ENCODE measurements around the gene BICD2. TPM values are rescaled to one million over a fixed set of nuclear protein-coding genes. Genes with fewer than 3 reads are reported as not detected.

Gene BICD2
- total and polyA plus RNA-seq, 2 of the 13 experiments (the other 11 are each of a cell fraction or from before 2014, with no cell fraction given), result 5.1 to 17.4 TPM

- TF ChIP-seq, protein P1, sequence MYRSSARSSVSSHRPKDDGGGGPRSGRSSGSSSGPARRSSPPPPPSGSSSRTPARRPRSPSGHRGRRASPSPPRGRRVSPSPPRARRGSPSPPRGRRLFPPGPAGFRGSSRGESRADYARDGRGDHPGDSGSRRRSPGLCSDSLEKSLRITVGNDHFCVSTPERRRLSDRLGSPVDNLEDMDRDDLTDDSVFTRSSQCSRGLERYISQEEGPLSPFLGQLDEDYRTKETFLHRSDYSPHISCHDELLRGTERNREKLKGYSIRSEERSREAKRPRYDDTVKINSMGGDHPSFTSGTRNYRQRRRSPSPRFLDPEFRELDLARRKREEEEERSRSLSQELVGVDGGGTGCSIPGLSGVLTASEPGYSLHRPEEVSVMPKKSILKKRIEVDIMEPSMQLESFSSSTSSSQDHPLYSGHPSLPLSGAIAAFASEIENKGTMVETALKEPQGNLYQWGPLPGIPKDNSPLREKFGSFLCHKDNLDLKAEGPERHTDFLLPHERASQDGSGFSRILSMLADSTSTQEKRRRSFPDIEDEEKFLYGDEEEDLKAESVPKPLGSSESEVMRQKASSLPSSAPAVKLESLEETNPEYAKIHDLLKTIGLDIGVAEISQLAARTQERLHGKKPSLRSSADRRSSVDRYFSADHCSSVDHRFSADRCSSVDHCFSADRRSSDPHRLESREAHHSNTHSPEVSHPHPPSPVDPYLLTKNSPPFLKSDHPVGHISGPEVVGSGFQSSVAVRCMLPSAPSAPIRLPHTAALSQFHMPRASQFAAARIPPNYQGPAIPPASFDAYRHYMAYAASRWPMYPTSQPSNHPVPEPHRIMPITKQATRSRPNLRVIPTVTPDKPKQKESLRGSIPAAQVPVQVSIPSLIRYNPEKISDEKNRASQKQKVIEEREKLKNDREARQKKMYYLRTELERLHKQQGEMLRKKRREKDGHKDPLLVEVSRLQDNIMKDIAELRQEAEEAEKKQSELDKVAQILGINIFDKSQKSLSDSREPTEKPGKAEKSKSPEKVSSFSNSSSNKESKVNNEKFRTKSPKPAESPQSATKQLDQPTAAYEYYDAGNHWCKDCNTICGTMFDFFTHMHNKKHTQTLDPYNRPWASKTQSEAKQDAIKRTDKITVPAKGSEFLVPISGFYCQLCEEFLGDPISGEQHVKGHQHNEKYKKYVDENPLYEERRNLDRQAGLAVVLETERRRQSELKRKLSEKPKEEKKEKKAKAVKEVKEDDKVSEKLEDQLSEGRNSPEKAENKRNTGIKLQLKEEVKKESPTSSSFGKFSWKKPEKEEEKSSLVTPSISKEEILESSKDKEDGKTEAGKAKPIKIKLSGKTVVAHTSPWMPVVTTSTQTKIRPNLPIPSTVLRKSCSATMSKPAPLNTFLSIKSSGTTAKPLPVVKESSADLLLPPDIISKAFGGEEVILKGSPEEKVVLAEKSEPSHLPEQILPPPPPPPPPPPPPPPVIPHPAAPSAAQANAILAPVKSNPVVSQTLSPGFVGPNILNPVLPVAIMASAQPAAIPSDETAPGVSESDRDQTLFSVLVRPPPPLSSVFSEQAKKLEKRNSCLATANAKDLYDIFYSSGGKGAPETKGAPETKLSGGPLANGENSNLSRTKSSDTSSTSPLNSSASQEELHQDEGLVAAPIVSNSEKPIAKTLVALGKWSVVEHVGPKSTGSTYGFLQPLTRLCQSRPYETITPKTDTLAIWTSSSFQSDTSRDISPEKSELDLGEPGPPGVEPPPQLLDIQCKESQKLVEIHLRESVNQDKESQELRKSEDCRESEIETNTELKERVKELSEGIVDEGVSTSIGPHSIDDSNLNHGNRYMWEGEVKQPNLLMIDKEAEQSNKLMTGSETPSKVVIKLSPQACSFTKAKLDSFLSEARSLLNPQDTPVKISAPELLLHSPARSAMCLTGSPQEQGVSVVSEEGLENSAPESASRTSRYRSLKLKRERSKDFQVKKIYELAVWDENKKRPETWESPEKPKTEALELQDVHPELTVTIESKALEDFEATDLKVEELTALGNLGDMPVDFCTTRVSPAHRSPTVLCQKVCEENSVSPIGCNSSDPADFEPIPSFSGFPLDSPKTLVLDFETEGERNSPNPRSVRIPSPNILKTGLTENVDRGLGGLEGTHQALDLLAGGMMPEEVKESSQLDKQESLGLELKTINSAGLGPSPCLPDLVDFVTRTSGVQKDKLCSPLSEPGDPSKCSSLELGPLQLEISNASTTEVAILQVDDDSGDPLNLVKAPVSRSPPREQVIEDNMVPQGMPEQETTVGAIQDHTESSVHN (CRISPR knock-in tag; IDR thresholded peaks at IDR 0.05), result no peak
- TF ChIP-seq EEA1 (CRISPR knock-in tag; IDR thresholded peaks at IDR 0.05; ENCODE audit: borderline replicate concordance), result no peak
- no peak for TF ChIP-seq CHD4 (IDR thresholded peaks at IDR 0.05; ENCODE audit: borderline replicate concordance, low read length)
- TF ChIP-seq, protein P2, sequence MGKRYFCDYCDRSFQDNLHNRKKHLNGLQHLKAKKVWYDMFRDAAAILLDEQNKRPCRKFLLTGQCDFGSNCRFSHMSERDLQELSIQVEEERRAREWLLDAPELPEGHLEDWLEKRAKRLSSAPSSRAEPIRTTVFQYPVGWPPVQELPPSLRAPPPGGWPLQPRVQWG (CRISPR knock-in tag; IDR thresholded peaks at IDR 0.05; ENCODE audit: borderline replicate concordance, low read depth), result no peak
- TF ChIP-seq CCDC6 (CRISPR knock-in tag; IDR thresholded peaks at IDR 0.05), result peak; percentile 81
- no peak for TF ChIP-seq CSRNP1 (CRISPR knock-in tag; IDR thresholded peaks at IDR 0.05)
- no peak for TF ChIP-seq ZNF24 (IDR thresholded peaks at IDR 0.05)
- TF ChIP-seq RXRA (CRISPR knock-in tag; IDR thresholded peaks at IDR 0.05), result peak; percentile 82
- TF ChIP-seq NCOA5 (CRISPR knock-in tag; IDR thresholded peaks at IDR 0.05), result no peak
- TF ChIP-seq ZNF615 (CRISPR knock-in tag; IDR thresholded peaks at IDR 0.05; ENCODE audit: borderline replicate concordance), result no peak; the same call in 1 of the 2 replicates
- no peak for TF ChIP-seq ZFAT (CRISPR knock-in tag; conservative IDR thresholded peaks at IDR 0.05)
- TF ChIP-seq, protein P3, sequence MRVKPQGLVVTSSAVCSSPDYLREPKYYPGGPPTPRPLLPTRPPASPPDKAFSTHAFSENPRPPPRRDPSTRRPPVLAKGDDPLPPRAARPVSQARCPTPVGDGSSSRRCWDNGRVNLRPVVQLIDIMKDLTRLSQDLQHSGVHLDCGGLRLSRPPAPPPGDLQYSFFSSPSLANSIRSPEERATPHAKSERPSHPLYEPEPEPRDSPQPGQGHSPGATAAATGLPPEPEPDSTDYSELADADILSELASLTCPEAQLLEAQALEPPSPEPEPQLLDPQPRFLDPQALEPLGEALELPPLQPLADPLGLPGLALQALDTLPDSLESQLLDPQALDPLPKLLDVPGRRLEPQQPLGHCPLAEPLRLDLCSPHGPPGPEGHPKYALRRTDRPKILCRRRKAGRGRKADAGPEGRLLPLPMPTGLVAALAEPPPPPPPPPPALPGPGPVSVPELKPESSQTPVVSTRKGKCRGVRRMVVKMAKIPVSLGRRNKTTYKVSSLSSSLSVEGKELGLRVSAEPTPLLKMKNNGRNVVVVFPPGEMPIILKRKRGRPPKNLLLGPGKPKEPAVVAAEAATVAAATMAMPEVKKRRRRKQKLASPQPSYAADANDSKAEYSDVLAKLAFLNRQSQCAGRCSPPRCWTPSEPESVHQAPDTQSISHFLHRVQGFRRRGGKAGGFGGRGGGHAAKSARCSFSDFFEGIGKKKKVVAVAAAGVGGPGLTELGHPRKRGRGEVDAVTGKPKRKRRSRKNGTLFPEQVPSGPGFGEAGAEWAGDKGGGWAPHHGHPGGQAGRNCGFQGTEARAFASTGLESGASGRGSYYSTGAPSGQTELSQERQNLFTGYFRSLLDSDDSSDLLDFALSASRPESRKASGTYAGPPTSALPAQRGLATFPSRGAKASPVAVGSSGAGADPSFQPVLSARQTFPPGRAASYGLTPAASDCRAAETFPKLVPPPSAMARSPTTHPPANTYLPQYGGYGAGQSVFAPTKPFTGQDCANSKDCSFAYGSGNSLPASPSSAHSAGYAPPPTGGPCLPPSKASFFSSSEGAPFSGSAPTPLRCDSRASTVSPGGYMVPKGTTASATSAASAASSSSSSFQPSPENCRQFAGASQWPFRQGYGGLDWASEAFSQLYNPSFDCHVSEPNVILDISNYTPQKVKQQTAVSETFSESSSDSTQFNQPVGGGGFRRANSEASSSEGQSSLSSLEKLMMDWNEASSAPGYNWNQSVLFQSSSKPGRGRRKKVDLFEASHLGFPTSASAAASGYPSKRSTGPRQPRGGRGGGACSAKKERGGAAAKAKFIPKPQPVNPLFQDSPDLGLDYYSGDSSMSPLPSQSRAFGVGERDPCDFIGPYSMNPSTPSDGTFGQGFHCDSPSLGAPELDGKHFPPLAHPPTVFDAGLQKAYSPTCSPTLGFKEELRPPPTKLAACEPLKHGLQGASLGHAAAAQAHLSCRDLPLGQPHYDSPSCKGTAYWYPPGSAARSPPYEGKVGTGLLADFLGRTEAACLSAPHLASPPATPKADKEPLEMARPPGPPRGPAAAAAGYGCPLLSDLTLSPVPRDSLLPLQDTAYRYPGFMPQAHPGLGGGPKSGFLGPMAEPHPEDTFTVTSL (CRISPR knock-in tag; IDR thresholded peaks at IDR 0.05; ENCODE audit: borderline replicate concordance), result no peak
Measured at GRCh38 chr9:92669890-92670708, 94.5 kb downstream of the BICD2 start, which contains the start of gene IPPK (continued).

Data from HepG2 (cell line).